Prostate gland (tissue), 2 donors: ENCODE data around the gene CFAP221.

Experiments used
- POLR2A ChIP-seq: fragments of 450-650 bp; IDR thresholded peaks from one replicate; pipeline ENCODE4 v1.6.1; 2016; ENCODE audit warnings: antibody characterized with exemption, mild to moderate bottlenecking
- TF ChIP-seq, protein P1 (sequence below), 4 experiments: fragments of 200-600 bp in 2 of 4; fragments of 450-650 bp in 2 of 4; sonication (generic) in 2 of 4; IDR thresholded peaks; 1 replicate in 3 of 4; 2 replicates in 1 of 4; pipeline ENCODE4 v1.5.1; 2016 to 2019; ENCODE audit warnings: antibody characterized with exemption in 4 of 4, mild to moderate bottlenecking in 2 of 4, moderate library complexity in 2 of 4

DNA sequence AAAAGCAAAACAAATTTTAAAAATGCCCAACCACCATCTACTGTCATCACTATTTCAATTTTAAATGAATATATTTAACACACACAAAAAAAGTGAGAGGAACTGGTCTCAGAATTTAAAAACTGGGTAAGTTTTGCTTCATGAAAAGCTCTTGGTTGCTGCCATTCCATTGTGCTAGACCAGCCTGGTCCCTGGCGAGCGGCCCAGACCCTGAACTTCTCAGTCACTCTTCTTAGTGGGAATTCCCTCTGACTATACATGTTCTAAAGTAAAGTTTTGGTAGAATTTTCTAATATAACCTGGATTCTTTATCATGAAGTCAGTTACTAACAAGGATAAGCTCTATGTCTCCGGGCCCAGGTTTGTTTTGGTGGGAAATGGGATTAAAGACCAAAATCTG, 99.9 kb downstream of the CFAP221 start:
- TF ChIP-seq, protein P1, sequence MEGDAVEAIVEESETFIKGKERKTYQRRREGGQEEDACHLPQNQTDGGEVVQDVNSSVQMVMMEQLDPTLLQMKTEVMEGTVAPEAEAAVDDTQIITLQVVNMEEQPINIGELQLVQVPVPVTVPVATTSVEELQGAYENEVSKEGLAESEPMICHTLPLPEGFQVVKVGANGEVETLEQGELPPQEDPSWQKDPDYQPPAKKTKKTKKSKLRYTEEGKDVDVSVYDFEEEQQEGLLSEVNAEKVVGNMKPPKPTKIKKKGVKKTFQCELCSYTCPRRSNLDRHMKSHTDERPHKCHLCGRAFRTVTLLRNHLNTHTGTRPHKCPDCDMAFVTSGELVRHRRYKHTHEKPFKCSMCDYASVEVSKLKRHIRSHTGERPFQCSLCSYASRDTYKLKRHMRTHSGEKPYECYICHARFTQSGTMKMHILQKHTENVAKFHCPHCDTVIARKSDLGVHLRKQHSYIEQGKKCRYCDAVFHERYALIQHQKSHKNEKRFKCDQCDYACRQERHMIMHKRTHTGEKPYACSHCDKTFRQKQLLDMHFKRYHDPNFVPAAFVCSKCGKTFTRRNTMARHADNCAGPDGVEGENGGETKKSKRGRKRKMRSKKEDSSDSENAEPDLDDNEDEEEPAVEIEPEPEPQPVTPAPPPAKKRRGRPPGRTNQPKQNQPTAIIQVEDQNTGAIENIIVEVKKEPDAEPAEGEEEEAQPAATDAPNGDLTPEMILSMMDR (IDR thresholded peaks at IDR 0.05): no peak
- no peak for TF ChIP-seq POLR2A
